Neural progenitor cell (in vitro differentiated cells): ENCODE results near the gene BTBD7. TPM values are rescaled to one million over a fixed set of nuclear protein-coding genes. Genes with fewer than 3 reads are reported as not detected.
A peak's percentile ranks its signal among the peaks of the same experiment; 100 is the strongest.

Experiments
- DNase-seq: peaks from one replicate; pipeline ENCODE4 v3.0.0-alpha.2; 2016; ENCODE audit warnings: low spot score
- H2AFZ ChIP-seq: fragments of 200-600 bp; sonication (generic); replicated peaks from 2 replicates; pipeline ENCODE4 v1.6.1; 2016; ENCODE audit warnings: antibody characterized with exemption
- H3F3A ChIP-seq: fragments of 200-600 bp; sonication (generic); 2 replicates; pipeline ENCODE4 v1.6.1; 2016; ENCODE audit warnings: antibody characterized with exemption, low read depth
- H3K27ac ChIP-seq: fragments of 200-600 bp; sonication (generic); 2 replicates; pipeline ENCODE4 v1.5.1; 2016; ENCODE audit warnings: mild to moderate bottlenecking
- H3K27me3 ChIP-seq: fragments of 200-600 bp; sonication (generic); 2 replicates; pipeline ENCODE4 v1.6.1; 2016; ENCODE audit warnings: mild to moderate bottlenecking, moderate library complexity
- H3K36me3 ChIP-seq: fragments of 200-600 bp; sonication (generic); 2 replicates; pipeline ENCODE4 v1.5.1; 2016
- H3K4me1 ChIP-seq: fragments of 200-600 bp; sonication (generic); 2 replicates; pipeline ENCODE4 v1.6.1; 2016; ENCODE audit warnings: mixed run types
- H3K4me2 ChIP-seq: fragments of 200-600 bp; sonication (generic); 2 replicates; pipeline ENCODE4 v1.6.1; 2016
- H3K4me3 ChIP-seq: fragments of 200-600 bp; sonication (generic); 2 replicates; pipeline ENCODE4 v1.5.1; 2016
- H3K79me2 ChIP-seq: fragments of 200-600 bp; sonication (generic); 2 replicates; pipeline ENCODE4 v1.6.1; 2016; ENCODE audit warnings: low read depth
- H3K9ac ChIP-seq: fragments of 200-600 bp; sonication (generic); 2 replicates; pipeline ENCODE4 v1.6.1; 2016
- H3K9me3 ChIP-seq: fragments of 200-600 bp; sonication (generic); 2 replicates; pipeline ENCODE4 v1.5.1; 2016; ENCODE audit warnings: low read depth
- H4K20me1 ChIP-seq: fragments of 200-600 bp; sonication (generic); 2 replicates; pipeline ENCODE4 v1.6.1; 2016; ENCODE audit warnings: low read depth
- H3K27ac Mint-ChIP-seq: 3 replicates; pipeline ENCODE4 v1.8.0; 2021; ENCODE audit warnings: mixed read lengths
- H3K27me3 Mint-ChIP-seq: 2 replicates; pipeline ENCODE4 v1.8.0; 2022; ENCODE audit warnings: low read depth, mild to moderate bottlenecking, inconsistent platforms, moderate library complexity, mixed read lengths; ENCODE audit not compliant: insufficient read depth
- H3K36me3 Mint-ChIP-seq: 3 replicates; pipeline ENCODE4 v1.8.0; 2021; ENCODE audit warnings: mixed read lengths
- H3K4me1 Mint-ChIP-seq: 3 replicates; pipeline ENCODE4 v1.8.0; 2021; ENCODE audit warnings: mixed read lengths
- H3K4me3 Mint-ChIP-seq: 3 replicates; pipeline ENCODE4 v1.8.0; 2021; ENCODE audit warnings: mild to moderate bottlenecking, moderate library complexity, mixed read lengths
- H3K9me3 Mint-ChIP-seq: 3 replicates; pipeline ENCODE4 v1.8.0; 2020; ENCODE audit warnings: mixed read lengths
- EZH2 ChIP-seq: fragments of 200-600 bp; sonication (generic); IDR thresholded peaks from 2 replicates; pipeline ENCODE4 v1.6.1; 2017; ENCODE audit warnings: antibody characterized with exemption, mild to moderate bottlenecking, moderate library complexity
- EZH2phosphoT487 ChIP-seq: fragments of 200-600 bp; sonication (generic); IDR thresholded peaks from 2 replicates; pipeline ENCODE4 v1.6.1; 2017; ENCODE audit warnings: antibody characterized with exemption
- total RNA-seq: library from RNA; depleted of rRNA; stranded (reverse); fragments of >200 nt; gene quantifications from 2 replicates; pipeline ENCODE4 v1.2.3, GENCODE V29; 2015; ENCODE audit warnings: low replicate concordance
- TF ChIP-seq, protein P1 (sequence below): fragments of 200-600 bp; sonication (generic); IDR thresholded peaks from 2 replicates; pipeline ENCODE4 v1.5.1; 2017; ENCODE audit warnings: antibody characterized with exemption, mild to moderate bottlenecking

Gene BTBD7
- total RNA-seq, 1 donor from 2014 or later, result 44.7 TPM

DNA sequence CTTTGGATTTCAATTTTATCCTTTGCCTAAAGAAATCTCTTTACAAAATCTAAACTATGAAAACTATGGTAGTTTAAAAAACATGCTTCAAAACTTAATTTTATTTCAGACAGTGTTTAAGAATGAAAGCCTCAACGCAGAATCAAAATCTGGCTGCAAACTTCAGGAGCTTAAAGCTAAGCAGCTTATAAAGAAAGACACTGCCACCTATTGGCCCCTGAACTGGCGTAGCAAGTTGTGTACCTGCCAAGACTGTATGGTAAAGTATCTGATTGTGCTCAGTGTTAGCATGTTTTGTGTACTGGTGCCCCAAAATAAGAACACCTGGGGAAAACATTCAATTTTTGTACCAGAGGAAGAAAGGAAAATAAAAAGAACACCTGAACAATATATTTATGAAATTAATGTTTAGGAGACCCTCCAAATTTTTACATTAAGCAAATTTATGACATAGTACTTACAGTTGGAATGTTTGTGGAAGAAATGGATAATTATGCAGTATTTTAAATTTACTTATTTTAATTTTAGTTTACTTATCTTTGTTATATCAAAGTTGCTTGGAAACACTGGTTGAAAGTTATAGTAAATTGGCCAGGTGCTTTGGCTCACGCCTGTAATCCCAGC lies 113.6 kb downstream of the BTBD7 start:
- Mint-ChIP-seq H3K27ac (no peak overlapping the region), H3K36me3 (peaks cover 32% of the 10 kb centered on the region), H3K9me3 (no peaks in the 10 kb centered on the region), H3K4me1 (no peaks in the 10 kb centered on the region), H3K27me3 (no peaks in the 10 kb centered on the region), H3K4me3 (no peak overlapping the region)
- DNase-seq, result peak; percentile 76
- Histone ChIP-seq H3K9me3 (no peaks in the 10 kb centered on the region), H3K27ac (no peak overlapping the region), H3K27me3 (no peaks in the 10 kb centered on the region), H3K4me2 (no peak overlapping the region), H3K4me1 (no peaks in the 10 kb centered on the region), H2AFZ (no peak overlapping the region), H3F3A (no peaks in the 10 kb centered on the region), H3K9ac (no peak overlapping the region), H3K79me2 (no peaks in the 10 kb centered on the region), H4K20me1 (no peaks in the 10 kb centered on the region), H3K4me3 (no peak overlapping the region), H3K36me3 (peaks cover 30% of the 10 kb centered on the region)
- TF ChIP-seq EZH2 (no peak), EZH2phosphoT487 (no peak)
- TF ChIP-seq, protein P1, sequence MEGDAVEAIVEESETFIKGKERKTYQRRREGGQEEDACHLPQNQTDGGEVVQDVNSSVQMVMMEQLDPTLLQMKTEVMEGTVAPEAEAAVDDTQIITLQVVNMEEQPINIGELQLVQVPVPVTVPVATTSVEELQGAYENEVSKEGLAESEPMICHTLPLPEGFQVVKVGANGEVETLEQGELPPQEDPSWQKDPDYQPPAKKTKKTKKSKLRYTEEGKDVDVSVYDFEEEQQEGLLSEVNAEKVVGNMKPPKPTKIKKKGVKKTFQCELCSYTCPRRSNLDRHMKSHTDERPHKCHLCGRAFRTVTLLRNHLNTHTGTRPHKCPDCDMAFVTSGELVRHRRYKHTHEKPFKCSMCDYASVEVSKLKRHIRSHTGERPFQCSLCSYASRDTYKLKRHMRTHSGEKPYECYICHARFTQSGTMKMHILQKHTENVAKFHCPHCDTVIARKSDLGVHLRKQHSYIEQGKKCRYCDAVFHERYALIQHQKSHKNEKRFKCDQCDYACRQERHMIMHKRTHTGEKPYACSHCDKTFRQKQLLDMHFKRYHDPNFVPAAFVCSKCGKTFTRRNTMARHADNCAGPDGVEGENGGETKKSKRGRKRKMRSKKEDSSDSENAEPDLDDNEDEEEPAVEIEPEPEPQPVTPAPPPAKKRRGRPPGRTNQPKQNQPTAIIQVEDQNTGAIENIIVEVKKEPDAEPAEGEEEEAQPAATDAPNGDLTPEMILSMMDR, result peak; percentile 71

- Histone ChIP-seq H3K79me2 (peaks cover 11% of the 10 kb centered on the region), H3K4me1 (no peaks in the 10 kb centered on the region), H3K9me3 (no peaks in the 10 kb centered on the region), H3K4me3 (no peak overlapping the region), H3K27me3 (no peaks in the 10 kb centered on the region), H2AFZ (no peak overlapping the region), H3K27ac (no peak overlapping the region), H4K20me1 (no peaks in the 10 kb centered on the region), H3K9ac (no peak overlapping the region), H3F3A (no peaks in the 10 kb centered on the region), H3K4me2 (no peak overlapping the region), H3K36me3 (peaks cover 18% of the 10 kb centered on the region)
- TF ChIP-seq, protein P1, result no peak
- no peak for TF ChIP-seq EZH2phosphoT487
- no peak for TF ChIP-seq EZH2
- no peaks in the 10 kb centered on the region for H3K27me3 Mint-ChIP-seq
- DNase-seq, result no peak
- peaks cover under 1% of the 10 kb centered on the region for H3K4me1 Mint-ChIP-seq
- H3K36me3 Mint-ChIP-seq, result peaks cover 22% of the 10 kb centered on the region
- no peak overlapping the region for H3K4me3 Mint-ChIP-seq
- no peaks in the 10 kb centered on the region for H3K9me3 Mint-ChIP-seq
- no peak overlapping the region for H3K27ac Mint-ChIP-seq
Observed at GRCh38 chr14:93214598-93214997, 118.2 kb downstream of the BTBD7 start.

- Mint-ChIP-seq H3K4me3 (no peak overlapping the region), H3K9me3 (no peaks in the 10 kb centered on the region), H3K27me3 (no peaks in the 10 kb centered on the region), H3K4me1 (peaks cover 18% of the 10 kb centered on the region), H3K27ac (no peak overlapping the region), H3K36me3 (peaks cover 17% of the 10 kb centered on the region)
- Histone ChIP-seq H3K9ac (no peak overlapping the region), H3K79me2 (peaks cover 30% of the 10 kb centered on the region), H3K36me3 (peaks cover 11% of the 10 kb centered on the region), H3K4me1 (peaks cover 11% of the 10 kb centered on the region), H3K9me3 (no peaks in the 10 kb centered on the region), H2AFZ (no peak overlapping the region), H3K4me2 (no peak overlapping the region), H3K27ac (no peak overlapping the region), H3F3A (peaks cover 4% of the 10 kb centered on the region), H4K20me1 (no peaks in the 10 kb centered on the region), H3K4me3 (no peak overlapping the region), H3K27me3 (no peaks in the 10 kb centered on the region)
- no peak for TF ChIP-seq EZH2phosphoT487
- TF ChIP-seq, protein P1, result no peak
- no peak for TF ChIP-seq EZH2
- DNase-seq, result no peak
Observed at GRCh38 chr14:93212432-93212831, 120.4 kb downstream of the BTBD7 start.
